ENCODE data around the gene NPAS4.
A peak's percentile ranks its signal among the peaks of the same experiment; 100 is the strongest.
"Not testable (repeated sequence)": the region's sequence is repeated elsewhere in the genome, so short reads cannot be mapped to it uniquely, and the experiment has no call there.

The NPAS4 gene

GRCh38 chr11:66420671-66421476 lies at the start of gene NPAS4:
NPAS4 (plus strand) TSS chr11:66421035; CDS start chr11:66421180, 145 bp downstream.
- no peak for TF ChIP-seq POLR2A (IDR thresholded peaks at IDR 0.05; ENCODE audit: extremely low read depth, insufficient read length)
- no peak for TF ChIP-seq MYC (IDR thresholded peaks at IDR 0.05; ENCODE audit: low read depth, low read length)
- no peak for TF ChIP-seq CTCF (IDR thresholded peaks at IDR 0.05; ENCODE audit: low read depth, low read length)
- no peak for TF ChIP-seq MAX (IDR thresholded peaks at IDR 0.05; ENCODE audit: low read depth, low read length)
- H3K4me3 ChIP-seq (ENCODE audit: low read depth, low read length), result no peak within 1 kb of the TSS
- no peak for DNase-seq (ENCODE audit: low read depth)

GRCh38 chr11:66371627-66372415 lies 49.0 kb upstream of the NPAS4 start, which contains the start of gene SLC29A2:
SLC29A2 (minus strand) TSS chr11:66371760; CDS start chr11:66371591, 169 bp downstream.
- DNase-seq (ENCODE audit: low read depth), result peak; percentile 94
- TF ChIP-seq POLR2A (IDR thresholded peaks at IDR 0.05; ENCODE audit: extremely low read depth, insufficient read length), result peak; percentile 80
- no peak; the same call in 1 of the 2 replicates for TF ChIP-seq MYC (IDR thresholded peaks at IDR 0.05; ENCODE audit: low read depth, low read length)
- peak; percentile 50; the same call in 1 of the 2 replicates for TF ChIP-seq MAX (IDR thresholded peaks at IDR 0.05; ENCODE audit: low read depth, low read length)
- H3K4me3 ChIP-seq (ENCODE audit: low read depth, low read length), result peak within 1 kb of the TSS; percentile 94

GRCh38 chr11:66373265-66373664 lies 47.6 kb upstream of the NPAS4 start:
- DNase-seq (ENCODE audit: low read depth), result peak; percentile 11
- TF ChIP-seq CTCF (IDR thresholded peaks at IDR 0.05; ENCODE audit: low read depth, low read length) (no peak), MAX (IDR thresholded peaks at IDR 0.05; ENCODE audit: low read depth, low read length) (no peak), MYC (IDR thresholded peaks at IDR 0.05; ENCODE audit: low read depth, low read length) (no peak), POLR2A (IDR thresholded peaks at IDR 0.05; ENCODE audit: extremely low read depth, insufficient read length) (no peak)
- no peak overlapping the region for H3K4me3 ChIP-seq (ENCODE audit: low read depth, low read length)

- DNase-seq (ENCODE audit: low read depth); H3K4me3 ChIP-seq (ENCODE audit: low read depth, low read length): not testable (repeated sequence)
Observed at GRCh38 chr11:66373690-66374287, 47.0 kb upstream of the NPAS4 start.

GRCh38 chr11:66380264-66380663 lies 40.6 kb upstream of the NPAS4 start:
- H3K4me3 ChIP-seq (ENCODE audit: low read depth, low read length), result not testable (repeated sequence)
- peak; percentile 35 for DNase-seq (ENCODE audit: low read depth)

- not testable (repeated sequence) for H3K4me3 ChIP-seq (ENCODE audit: low read depth, low read length); DNase-seq (ENCODE audit: low read depth)
Observed at GRCh38 chr11:66384316-66384715, 36.5 kb upstream of the NPAS4 start.

GRCh38 chr11:66386171-66387069 lies 34.4 kb upstream of the NPAS4 start:
- no peak overlapping the region for H3K4me3 ChIP-seq (ENCODE audit: low read depth, low read length)
- TF ChIP-seq CTCF (IDR thresholded peaks at IDR 0.05; ENCODE audit: low read depth, low read length) (peak; percentile 96), MYC (IDR thresholded peaks at IDR 0.05; ENCODE audit: low read depth, low read length) (0 out of 2 replicates have a peak, but pooled peaks have one; percentile 10), MAX (IDR thresholded peaks at IDR 0.05; ENCODE audit: low read depth, low read length) (no peak; the same call in 1 of the 2 replicates)
- DNase-seq (ENCODE audit: low read depth), result peak; percentile 90
